ENCODE data around the gene SMG6. TPM values are rescaled to one million over a fixed set of nuclear protein-coding genes. Genes with fewer than 3 reads are reported as not detected.

Gene SMG6
- total RNA-seq, 1 experiment from 2014 or later: 36.1 TPM

- DNase-seq (ENCODE audit: low spot score): peak; percentile 83
- Histone ChIP-seq H3K9me3 (ENCODE audit: low read depth, low read length, poor library complexity, severe bottlenecking) (no peaks in the 10 kb centered on the region), H3K27me3 (replicated peaks; ENCODE audit: insufficient read depth, low read depth, low read length, poor library complexity) (no peaks in the 10 kb centered on the region), H3K4me3 (ENCODE audit: low read depth, low read length, poor library complexity, severe bottlenecking) (no peak overlapping the region), H3K4me1 (ENCODE audit: insufficient read depth, low read length, poor library complexity, severe bottlenecking) (peaks cover 49% of the 10 kb centered on the region), H3K36me3 (ENCODE audit: insufficient read depth, low read length, poor library complexity, severe bottlenecking) (no peaks in the 10 kb centered on the region), H3K27ac (ENCODE audit: low read depth, low read length, poor library complexity, severe bottlenecking) (peak overlapping the region; percentile 54)
- POLR2A ChIA-PET (ENCODE audit: low non-redundant PET): interaction anchor here (1.4 kb wide), 1 partner anchor 31 kb away, joined by 7 read pairs; no protein-coding TSS in a partner anchor
- CTCF ChIA-PET: no interaction called here
- BruUV-seq (replicated peaks): no TSS peak
- intact Hi-C loops (cut with micrococcal nuclease; ENCODE audit: unreplicated experiment): no loop called here
- no peak for TF ChIP-seq EZH2 (IDR thresholded peaks at IDR 0.05; ENCODE audit: borderline replicate concordance, low read depth, low read length, poor library complexity, severe bottlenecking)
- TF ChIP-seq, protein P1, sequence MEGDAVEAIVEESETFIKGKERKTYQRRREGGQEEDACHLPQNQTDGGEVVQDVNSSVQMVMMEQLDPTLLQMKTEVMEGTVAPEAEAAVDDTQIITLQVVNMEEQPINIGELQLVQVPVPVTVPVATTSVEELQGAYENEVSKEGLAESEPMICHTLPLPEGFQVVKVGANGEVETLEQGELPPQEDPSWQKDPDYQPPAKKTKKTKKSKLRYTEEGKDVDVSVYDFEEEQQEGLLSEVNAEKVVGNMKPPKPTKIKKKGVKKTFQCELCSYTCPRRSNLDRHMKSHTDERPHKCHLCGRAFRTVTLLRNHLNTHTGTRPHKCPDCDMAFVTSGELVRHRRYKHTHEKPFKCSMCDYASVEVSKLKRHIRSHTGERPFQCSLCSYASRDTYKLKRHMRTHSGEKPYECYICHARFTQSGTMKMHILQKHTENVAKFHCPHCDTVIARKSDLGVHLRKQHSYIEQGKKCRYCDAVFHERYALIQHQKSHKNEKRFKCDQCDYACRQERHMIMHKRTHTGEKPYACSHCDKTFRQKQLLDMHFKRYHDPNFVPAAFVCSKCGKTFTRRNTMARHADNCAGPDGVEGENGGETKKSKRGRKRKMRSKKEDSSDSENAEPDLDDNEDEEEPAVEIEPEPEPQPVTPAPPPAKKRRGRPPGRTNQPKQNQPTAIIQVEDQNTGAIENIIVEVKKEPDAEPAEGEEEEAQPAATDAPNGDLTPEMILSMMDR (conservative IDR thresholded peaks at IDR 0.05; ENCODE audit: low read depth, low read length): no peak
Observed at GRCh38 chr17:2108170-2108569, 195.4 kb downstream of the SMG6 start.

DNA sequence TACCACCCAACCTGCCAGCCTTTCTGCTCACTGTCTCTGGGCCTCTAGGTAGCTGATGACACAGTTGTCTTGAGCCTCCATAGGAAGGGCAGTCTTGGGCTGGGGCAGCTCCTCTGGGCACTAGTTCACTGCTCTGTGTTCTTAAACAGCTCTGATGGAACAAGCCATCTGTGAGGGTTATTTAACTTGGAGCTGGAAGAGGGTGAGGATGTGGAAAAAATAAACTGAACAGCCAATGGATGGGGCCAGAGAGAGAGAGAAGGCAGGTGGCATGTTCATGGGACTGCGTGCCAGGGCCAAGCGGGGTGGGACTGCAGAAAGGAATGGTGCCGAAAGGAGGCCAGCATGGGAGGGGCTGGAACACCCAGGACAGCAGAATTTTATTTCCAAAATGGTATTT lies 196.1 kb downstream of the SMG6 start:
- Histone ChIP-seq H3K4me3 (ENCODE audit: low read depth, low read length, poor library complexity, severe bottlenecking) (no peak overlapping the region), H3K27ac (ENCODE audit: low read depth, low read length, poor library complexity, severe bottlenecking) (peak overlapping the region; percentile 54), H3K36me3 (ENCODE audit: insufficient read depth, low read length, poor library complexity, severe bottlenecking) (no peaks in the 10 kb centered on the region), H3K4me1 (ENCODE audit: insufficient read depth, low read length, poor library complexity, severe bottlenecking) (peaks cover 53% of the 10 kb centered on the region), H3K9me3 (ENCODE audit: low read depth, low read length, poor library complexity, severe bottlenecking) (no peaks in the 10 kb centered on the region), H3K27me3 (replicated peaks; ENCODE audit: insufficient read depth, low read depth, low read length, poor library complexity) (no peaks in the 10 kb centered on the region)
- no peak for DNase-seq (ENCODE audit: low spot score)
- CTCF ChIA-PET: no interaction called here
- intact Hi-C loops (cut with micrococcal nuclease; ENCODE audit: unreplicated experiment): no loop called here
- TF ChIP-seq EZH2 (IDR thresholded peaks at IDR 0.05; ENCODE audit: borderline replicate concordance, low read depth, low read length, poor library complexity, severe bottlenecking): no peak
- TF ChIP-seq, protein P1 (conservative IDR thresholded peaks at IDR 0.05; ENCODE audit: low read depth, low read length): no peak
- no TSS peak for BruUV-seq (replicated peaks)
- POLR2A ChIA-PET (ENCODE audit: low non-redundant PET): interaction anchor here (0.5 to 1.4 kb wide), 2 partner anchors 14 to 31 kb away, joined by 3 to 7 read pairs; no protein-coding TSS in a partner anchor

DNA sequence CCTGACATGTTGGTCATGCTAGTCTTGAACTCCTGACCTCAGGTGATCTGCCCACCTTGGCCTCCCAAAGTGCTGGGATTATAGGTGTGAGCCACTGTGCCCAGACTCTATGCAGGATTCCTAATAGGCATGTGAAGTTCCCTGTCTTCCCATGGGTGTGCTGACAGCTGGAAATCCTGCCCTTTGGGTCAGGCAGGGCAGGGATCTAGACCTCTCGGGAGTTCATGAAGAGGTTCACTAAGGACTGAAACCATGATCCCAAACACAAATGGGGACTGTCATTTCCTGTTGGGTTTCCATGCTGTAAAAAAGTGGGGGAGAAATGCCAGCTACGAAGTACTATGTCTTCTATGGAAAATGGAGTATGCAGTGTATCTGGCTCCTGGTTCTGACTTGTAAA lies 196.5 kb downstream of the SMG6 start:
- no peaks in the 10 kb centered on the region for H3K36me3 ChIP-seq (ENCODE audit: insufficient read depth, low read length, poor library complexity, severe bottlenecking)
- intact Hi-C loops (cut with micrococcal nuclease; ENCODE audit: unreplicated experiment): no loop called here
- DNase-seq (ENCODE audit: low spot score): no peak
- ChIA-PET POLR2A (ENCODE audit: low non-redundant PET) (interaction anchor here (1.4 kb wide), 1 partner anchor 32 kb away, joined by 7 read pairs; no protein-coding TSS in a partner anchor), CTCF (no interaction called here)
- H3K27me3 ChIP-seq (replicated peaks; ENCODE audit: insufficient read depth, low read depth, low read length, poor library complexity): no peaks in the 10 kb centered on the region
- H3K9me3 ChIP-seq (ENCODE audit: low read depth, low read length, poor library complexity, severe bottlenecking): no peaks in the 10 kb centered on the region
- peaks cover 53% of the 10 kb centered on the region for H3K4me1 ChIP-seq (ENCODE audit: insufficient read depth, low read length, poor library complexity, severe bottlenecking)
- no peak overlapping the region for H3K4me3 ChIP-seq (ENCODE audit: low read depth, low read length, poor library complexity, severe bottlenecking)
- peak overlapping the region; percentile 54 for H3K27ac ChIP-seq (ENCODE audit: low read depth, low read length, poor library complexity, severe bottlenecking)
- TF ChIP-seq, protein P1 (conservative IDR thresholded peaks at IDR 0.05; ENCODE audit: low read depth, low read length): no peak
- TF ChIP-seq EZH2 (IDR thresholded peaks at IDR 0.05; ENCODE audit: borderline replicate concordance, low read depth, low read length, poor library complexity, severe bottlenecking): no peak
- no TSS peak for BruUV-seq (replicated peaks)
